Measurements from ENCODE around the gene FBRSL1.

FBRSL1 gene

GRCh38 chr12:132484183-132484890 lies 5.6 kb upstream of the FBRSL1 start:
- no peak for DNase-seq (ENCODE audit: low spot score)

GRCh38 chr12:132484891-132485441 lies 5.0 kb upstream of the FBRSL1 start:
- no peak for DNase-seq (ENCODE audit: low spot score)

DNA sequence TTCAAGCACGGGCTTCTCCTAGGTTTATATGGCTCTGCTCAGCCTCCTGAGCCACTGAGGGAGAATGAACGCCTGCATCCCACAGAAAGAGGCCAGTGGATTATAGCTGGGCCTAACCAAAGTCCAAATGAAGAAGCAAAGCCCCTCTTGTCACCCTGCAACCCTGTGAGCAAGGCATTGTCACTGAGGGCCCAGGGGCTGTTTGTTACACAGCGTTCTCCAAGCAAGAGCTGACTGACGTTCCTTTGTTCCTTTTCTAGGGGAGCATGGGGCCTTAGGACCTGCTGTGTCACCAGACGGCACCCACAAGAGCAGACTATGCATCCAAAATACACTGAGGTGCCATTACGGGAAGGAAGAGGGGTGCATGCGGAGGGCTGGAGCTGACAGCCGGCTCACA lies 4.3 kb upstream of the FBRSL1 start:
- no peak for DNase-seq (ENCODE audit: low spot score)

- DNase-seq (ENCODE audit: low spot score): no peak
Observed at GRCh38 chr12:132486168-132486567, 3.8 kb upstream of the FBRSL1 start.

DNA sequence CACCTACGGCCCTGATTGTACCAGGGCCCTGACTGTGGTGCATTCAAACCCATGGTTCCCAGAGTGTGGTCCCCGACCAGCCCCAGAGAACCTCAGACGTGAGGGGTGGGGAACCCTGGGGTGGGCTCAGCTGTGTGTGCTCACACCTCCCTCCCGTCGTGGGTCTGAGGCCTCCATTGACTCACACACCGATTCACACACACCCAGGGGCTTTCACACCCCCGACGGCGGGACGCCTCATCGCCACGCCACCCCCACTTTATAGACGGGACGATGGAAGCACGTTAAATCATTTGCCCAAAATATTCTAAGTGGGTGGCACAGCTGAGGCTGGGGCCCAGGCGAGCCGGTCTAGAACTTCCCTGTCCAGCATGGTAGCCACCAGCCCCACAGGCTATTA lies 3.4 kb upstream of the FBRSL1 start:
- no peak for DNase-seq (ENCODE audit: low spot score)

- no peak for DNase-seq (ENCODE audit: low spot score)
Observed at GRCh38 chr12:132487311-132487741, 2.6 kb upstream of the FBRSL1 start.

DNA sequence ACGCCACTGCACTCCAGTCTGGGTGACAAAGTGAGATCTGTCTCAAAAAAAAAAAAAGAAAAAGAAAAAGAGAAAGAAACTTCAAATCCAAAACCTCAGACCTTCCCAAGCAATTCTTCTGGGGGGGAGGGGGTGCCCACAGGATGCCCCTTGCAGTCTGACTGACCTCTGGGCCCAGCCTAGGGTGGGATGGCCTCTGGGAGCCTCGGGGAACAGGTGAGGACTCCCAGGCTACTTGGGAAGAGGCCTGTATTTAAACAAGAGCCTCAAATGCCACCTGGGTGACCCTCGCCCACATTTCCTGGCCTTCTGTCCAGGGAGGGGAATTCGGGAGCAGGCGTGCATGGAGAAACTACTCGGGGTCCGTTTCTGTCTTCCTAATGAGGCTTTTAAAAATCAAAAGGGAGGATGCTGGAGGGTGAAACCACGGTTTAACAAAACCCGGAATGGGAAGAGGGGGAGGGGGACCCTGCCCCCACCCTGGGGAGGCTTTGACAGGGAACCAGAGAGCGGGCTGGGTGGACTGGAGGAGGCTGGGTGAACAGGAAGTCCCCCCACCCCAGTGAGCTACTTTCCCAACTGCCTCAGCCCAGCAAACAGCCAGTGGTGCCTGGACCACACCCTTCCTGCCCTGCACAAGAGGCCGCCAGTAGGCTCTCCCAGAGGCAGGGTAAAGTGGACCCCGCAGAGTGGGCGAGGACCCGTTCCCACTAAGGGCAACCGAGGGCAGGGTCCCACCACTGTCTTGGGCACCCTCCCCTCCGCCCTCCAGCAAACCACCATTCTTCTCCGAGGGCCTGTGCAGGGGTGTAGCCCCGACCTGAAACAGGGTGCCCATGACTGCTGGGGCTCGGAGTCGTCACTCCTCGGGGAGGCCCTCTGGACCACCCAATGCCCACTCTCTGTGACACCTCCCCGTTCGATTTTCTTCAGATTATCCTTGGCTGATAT lies 1.5 kb upstream of the FBRSL1 start:
- DNase-seq (ENCODE audit: low spot score): no peak

DNA sequence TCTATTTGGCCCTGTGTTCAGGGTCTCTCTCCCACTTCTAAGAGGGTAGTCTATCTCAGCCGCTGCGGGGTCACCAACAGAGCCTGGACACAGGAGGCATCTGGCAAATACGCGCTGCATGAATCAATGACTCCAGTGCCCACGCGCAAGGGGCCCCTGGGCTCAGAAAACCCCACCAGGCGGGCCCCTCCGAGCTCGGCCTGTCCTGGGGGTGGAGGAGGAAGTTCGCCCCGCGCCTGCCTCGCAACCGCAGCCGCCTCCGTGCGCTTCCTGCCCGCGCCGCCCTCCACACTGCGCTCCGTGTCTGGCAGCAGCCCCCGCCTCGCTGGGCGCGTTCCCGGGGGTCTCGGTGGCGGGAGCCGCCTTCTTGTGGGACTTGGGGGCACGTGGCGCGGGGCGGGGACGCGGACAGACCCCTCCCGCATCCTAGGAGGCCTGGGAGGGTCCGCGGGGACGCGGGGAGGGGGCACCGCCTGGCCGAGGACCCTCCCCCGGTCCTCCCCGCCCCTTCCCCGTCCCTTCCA lies 811 bp upstream of the FBRSL1 start:
- DNase-seq (ENCODE audit: low spot score): no peak

- DNase-seq (ENCODE audit: low spot score): no peak
Observed at GRCh38 chr12:132490422-132491137, 629 bp downstream of the FBRSL1 start.

DNA sequence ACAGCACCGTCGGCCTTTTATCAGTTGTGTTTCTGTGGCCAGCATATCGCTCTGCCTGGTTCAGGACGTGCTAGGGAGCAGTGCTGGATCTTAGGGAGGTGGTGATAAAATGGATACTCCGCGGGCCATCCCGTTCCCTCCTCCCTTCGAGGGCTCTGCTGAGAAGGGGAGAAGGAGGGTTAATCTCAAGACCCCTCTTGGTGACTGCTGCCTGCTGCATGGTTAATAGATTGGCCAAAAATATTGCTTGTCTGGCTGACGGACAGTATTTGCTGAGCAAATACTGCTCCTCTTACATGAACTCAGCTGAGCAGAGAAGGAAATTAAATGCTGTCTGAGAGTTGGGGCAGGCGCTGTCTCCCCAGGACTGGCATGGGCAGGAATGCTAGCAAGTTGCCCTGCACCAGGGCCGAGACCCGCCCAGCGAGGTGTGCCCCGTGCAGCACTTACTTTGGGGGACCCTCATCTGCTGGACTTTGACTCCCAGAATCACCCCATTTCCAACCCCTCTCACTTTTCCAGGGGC lies 1.2 kb downstream of the FBRSL1 start:
- no peak for DNase-seq (ENCODE audit: low spot score)

DNA sequence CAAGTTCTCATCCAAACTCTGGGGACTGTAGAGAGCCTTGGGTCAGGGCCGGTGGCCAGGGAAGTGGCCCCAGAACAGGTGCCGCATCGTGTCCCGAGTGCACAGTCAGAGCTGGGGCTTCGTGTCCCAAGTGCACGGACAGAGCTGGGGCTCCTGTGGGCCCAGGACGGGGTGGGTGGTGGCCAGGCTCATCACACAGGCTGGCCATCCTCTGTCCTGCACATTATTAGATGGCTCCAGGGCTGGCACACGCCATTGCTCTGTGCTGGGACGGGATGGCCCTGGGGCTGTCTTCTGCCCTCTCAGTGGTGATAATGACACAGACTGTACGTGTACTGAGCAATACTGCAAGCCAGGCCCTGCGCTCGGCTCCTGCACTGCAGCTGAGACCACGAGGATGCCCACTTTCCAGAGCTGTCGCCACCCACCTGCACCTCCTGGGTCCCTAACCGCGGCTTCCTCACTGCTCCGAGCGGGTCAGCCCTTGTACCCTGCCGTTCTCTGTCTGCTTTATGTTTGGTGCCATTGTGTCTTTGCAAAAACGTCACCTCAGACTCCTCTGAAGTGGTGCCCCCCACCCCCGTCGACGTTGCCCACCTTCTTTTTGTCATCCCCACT lies 1.9 kb downstream of the FBRSL1 start:
- DNase-seq (ENCODE audit: low spot score): no peak

GRCh38 chr12:132492522-132492921 lies 2.6 kb downstream of the FBRSL1 start:
- DNase-seq (ENCODE audit: low spot score): no peak

GRCh38 chr12:132492951-132493350 lies 3.0 kb downstream of the FBRSL1 start:
- no peak for DNase-seq (ENCODE audit: low spot score)

DNA sequence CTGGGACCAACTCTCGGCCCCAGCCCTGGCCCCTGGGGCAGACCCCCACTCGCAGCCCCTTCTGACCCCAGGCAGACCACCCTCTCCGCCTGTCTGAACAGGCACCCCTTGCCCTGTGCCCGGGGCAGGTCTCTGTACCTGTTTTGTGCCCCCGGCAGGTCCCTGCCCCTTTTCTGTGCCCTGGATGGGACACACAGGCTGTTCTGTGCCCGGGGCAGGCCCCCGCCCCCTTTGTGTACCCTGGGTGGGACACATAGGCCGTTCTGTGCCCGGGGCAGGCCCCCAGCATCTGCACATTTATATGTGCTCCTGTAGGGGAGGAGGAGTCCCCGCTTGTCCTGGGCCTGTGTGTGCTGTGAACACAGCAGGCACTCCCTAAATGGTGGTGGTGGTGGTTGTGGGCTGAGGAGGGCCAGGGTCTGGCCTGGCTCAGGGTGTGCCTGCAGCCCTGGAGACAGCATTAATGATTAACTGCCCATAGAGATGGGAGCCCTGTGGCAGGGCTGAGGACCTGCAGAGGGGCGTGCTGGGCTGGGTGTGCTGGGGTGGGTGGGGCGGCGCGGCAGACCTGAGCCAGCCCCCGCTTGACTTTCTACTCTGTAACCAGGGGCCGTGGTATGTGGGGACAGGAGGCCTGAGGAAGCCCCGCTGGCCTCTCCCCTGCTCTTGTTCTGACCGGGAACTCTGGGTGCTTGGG lies 3.7 kb downstream of the FBRSL1 start:
- no peak for DNase-seq (ENCODE audit: low spot score)

DNA sequence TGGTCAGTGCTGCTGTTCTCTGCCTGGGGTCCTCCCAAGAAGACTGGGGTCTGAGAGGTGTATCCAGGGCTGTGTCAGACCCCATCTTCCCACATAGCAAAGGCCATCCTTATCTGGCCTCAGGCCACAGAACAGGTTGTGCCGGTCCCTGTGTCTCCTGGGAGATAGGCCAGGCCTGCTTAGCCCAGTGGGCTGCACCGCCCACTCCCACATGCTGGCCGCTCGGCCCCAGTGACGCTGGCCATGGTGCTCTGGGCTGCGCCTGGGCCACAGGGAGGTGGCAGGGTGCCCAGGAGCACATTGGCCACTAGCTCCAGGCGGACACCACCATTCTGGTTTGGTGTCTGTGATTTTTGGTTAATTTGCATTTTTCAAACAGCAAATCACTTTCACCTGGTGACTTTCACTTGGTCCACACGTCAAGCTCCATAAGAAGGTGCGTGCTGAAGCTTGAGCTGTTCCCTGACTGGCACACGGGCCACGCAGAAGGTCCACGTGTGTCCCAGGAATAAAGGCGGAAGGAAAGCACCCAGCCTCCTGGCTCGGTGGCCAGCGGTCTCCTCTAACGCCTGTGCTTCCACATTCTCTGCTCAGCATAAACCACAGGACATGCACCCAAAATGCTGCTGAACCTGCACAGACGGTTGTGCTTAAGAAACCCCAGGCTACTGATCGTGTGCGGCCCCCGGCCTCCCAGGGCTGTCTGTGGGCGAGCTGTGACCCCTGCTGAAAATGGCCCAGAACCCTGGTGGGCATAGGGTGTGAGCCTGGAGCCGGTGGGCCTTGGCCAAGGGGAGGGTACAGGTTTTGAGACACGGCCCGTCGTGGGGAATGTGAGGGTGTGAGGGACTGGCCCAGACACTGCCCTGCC lies 4.6 kb downstream of the FBRSL1 start:
- no peak for DNase-seq (ENCODE audit: low spot score)

GRCh38 chr12:132495165-132495544 lies 5.2 kb downstream of the FBRSL1 start:
- no peak for DNase-seq (ENCODE audit: low spot score)

DNA sequence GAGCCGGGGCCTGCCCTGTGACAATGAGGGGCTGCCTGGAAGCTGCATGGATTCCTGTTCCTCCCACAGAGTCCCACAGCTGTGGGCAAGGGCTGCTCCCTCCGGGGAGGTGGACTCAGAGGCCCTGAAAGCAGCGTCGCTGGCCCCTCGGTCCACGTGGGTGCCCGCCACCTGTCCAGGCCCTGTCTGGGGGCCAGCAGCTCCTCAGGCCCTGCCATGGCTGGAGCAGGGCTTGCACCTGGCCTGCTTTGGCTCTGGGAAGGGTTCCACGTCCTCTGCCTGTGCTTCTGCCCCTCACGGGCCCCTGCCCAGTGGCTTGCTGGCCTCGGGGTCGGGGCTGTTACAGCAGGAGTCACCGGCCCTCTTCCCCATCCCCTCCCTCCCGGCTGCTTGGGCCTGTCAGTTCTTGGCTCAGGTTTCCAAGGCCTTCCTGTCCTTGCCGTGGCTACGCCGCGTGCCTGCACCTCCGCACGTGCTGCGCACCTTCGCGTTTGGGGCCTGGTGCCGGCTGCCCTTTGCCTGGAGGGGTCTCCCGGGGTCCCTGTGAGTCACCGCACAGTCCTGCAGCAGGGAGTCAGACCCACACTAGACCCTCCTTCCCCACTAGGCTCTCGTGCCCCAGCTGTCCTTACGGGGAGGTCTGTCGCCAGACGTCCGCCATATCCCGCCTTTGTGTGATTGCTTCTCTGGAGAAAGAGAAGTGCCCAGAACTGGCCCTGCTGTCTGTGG lies 5.8 kb downstream of the FBRSL1 start:
- no peak for DNase-seq (ENCODE audit: low spot score)

GRCh38 chr12:132496358-132496669 lies 6.4 kb downstream of the FBRSL1 start:
- DNase-seq (ENCODE audit: low spot score): no peak

DNA sequence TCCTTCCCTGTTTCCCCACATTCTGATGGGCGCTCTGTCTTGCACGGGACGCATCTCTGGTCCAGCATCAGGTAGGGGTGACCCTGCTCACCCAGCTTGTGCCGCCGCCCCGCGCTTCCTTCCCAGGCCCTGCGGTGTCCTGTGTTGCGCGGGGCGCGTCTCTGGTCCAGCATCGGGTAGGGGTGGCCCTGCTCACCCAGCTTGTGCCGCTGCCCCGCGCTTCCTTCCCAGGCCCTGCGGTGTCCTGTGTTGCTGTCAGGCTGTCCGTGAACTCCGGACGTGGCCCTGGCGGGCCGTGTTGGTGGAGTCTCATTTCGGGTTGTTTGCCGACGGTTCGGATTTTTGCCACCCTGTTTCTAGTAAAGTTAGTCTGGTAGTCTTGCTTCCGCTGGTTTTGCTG lies 6.8 kb downstream of the FBRSL1 start:
- DNase-seq (ENCODE audit: low spot score): no peak
